ENCODE results near the gene METTL9.
"Not testable (repeated sequence)": the region's sequence is repeated elsewhere in the genome, so short reads cannot be mapped to it uniquely, and the experiment has no call there.

- TF ChIP-seq CTCF, POLR2A (IDR thresholded peaks at IDR 0.05): not testable (repeated sequence)
Measured at GRCh38 chr16:21556026-21556595, 43.3 kb upstream of the METTL9 start.
